ENCODE measurements around the gene TMEM209.
"Not testable (repeated sequence)": the region's sequence is repeated elsewhere in the genome, so short reads cannot be mapped to it uniquely, and the experiment has no call there.

The TMEM209 gene

GRCh38 chr7:130157700-130158099, 47.5 kb downstream of the TMEM209 start:
- no peak for DNase-seq

- DNase-seq: no peak
Measured at GRCh38 chr7:130156140-130156539, 49.1 kb downstream of the TMEM209 start.

- DNase-seq: peak; percentile 94
Measured at GRCh38 chr7:130154501-130155317, 50.5 kb downstream of the TMEM209 start.

- no peak for DNase-seq
Measured at GRCh38 chr7:130154131-130154500, 51.1 kb downstream of the TMEM209 start.

- no peak for DNase-seq
Measured at GRCh38 chr7:130153211-130153908, 51.8 kb downstream of the TMEM209 start.

GRCh38 chr7:130152493-130153210, 52.6 kb downstream of the TMEM209 start:
- no peak for DNase-seq

GRCh38 chr7:130151591-130152492, 53.4 kb downstream of the TMEM209 start:
- no peak for DNase-seq

- DNase-seq: peak; percentile 7
Measured at GRCh38 chr7:130150587-130150986, 54.6 kb downstream of the TMEM209 start.

GRCh38 chr7:130149281-130150139, 55.7 kb downstream of the TMEM209 start:
- peak; percentile 35 for DNase-seq

- DNase-seq: no peak
Measured at GRCh38 chr7:130148561-130148960, 56.6 kb downstream of the TMEM209 start.

GRCh38 chr7:130147710-130148325, 57.4 kb downstream of the TMEM209 start:
- DNase-seq: no peak

- DNase-seq: no peak
Measured at GRCh38 chr7:130146693-130147405, 58.4 kb downstream of the TMEM209 start.

- DNase-seq: not testable (repeated sequence)
Measured at GRCh38 chr7:130146142-130146541, 59.1 kb downstream of the TMEM209 start.

GRCh38 chr7:130145424-130146100, 59.6 kb downstream of the TMEM209 start:
- no peak for DNase-seq

GRCh38 chr7:130144312-130145171, 60.7 kb downstream of the TMEM209 start:
- DNase-seq: peak; percentile 76

GRCh38 chr7:130143986-130144311, 61.3 kb downstream of the TMEM209 start:
- no peak for DNase-seq

- no peak for DNase-seq
Measured at GRCh38 chr7:130143334-130143732, 61.9 kb downstream of the TMEM209 start.

GRCh38 chr7:130142654-130143333, 62.4 kb downstream of the TMEM209 start:
- no peak for DNase-seq

Measured in NCI-H146 (cell line).